CD14-positive monocyte (primary cell): Measurements from ENCODE around the gene TOR1AIP1. TPM values are rescaled to one million over a fixed set of nuclear protein-coding genes. Genes with fewer than 3 reads are reported as not detected.

Experiments
- DNase-seq, 3 donors: peaks; one replicate each; pipeline ENCODE4 v3.0.0-alpha.2; 2011 to 2022
- H2AFZ ChIP-seq: 2 replicates; pipeline ENCODE4 v1.6.0; 2012; ENCODE audit warnings: mild to moderate bottlenecking, low read depth, low read length, inconsistent platforms; ENCODE audit not compliant: insufficient read depth, poor library complexity, severe bottlenecking
- H3K27ac ChIP-seq, 2 donors: 1 replicate in 1 of 2; 2 replicates in 1 of 2; pipeline ENCODE4 v1.5.1; 2012 to 2013; ENCODE audit warnings: low read length in 2 of 2, control low read depth in 1 of 2, inconsistent platforms in 1 of 2, low read depth in 1 of 2, mild to moderate bottlenecking in 1 of 2
- H3K27me3 ChIP-seq, 2 donors: one replicate each; pipeline versions ENCODE4 v1.6.0 to v1.6.1; 2011 to 2013; ENCODE audit warnings: low read length in 2 of 2; ENCODE audit not compliant: control insufficient read depth in 2 of 2, insufficient read depth in 2 of 2
- H3K36me3 ChIP-seq, 2 donors: replicated peaks in 1 of 2; 1 replicate in 1 of 2; 2 replicates in 1 of 2; pipeline versions ENCODE4 v1.5.1 to v1.6.1; 2012 to 2013; ENCODE audit warnings: low read length in 2 of 2, control low read depth in 1 of 2, inconsistent platforms in 1 of 2, mild to moderate bottlenecking in 1 of 2; ENCODE audit not compliant: insufficient read depth in 2 of 2, control insufficient read depth in 1 of 2
- H3K4me1 ChIP-seq, 2 donors: 1 replicate in 1 of 2; 2 replicates in 1 of 2; pipeline versions ENCODE4 v1.5.1 to v1.6.1; 2012 to 2013; ENCODE audit warnings: low read length in 2 of 2, control low read depth in 1 of 2, inconsistent platforms in 1 of 2, mild to moderate bottlenecking in 1 of 2, moderate library complexity in 1 of 2; ENCODE audit not compliant: insufficient read depth in 2 of 2, control insufficient read depth in 1 of 2
- H3K4me2 ChIP-seq: replicated peaks from 2 replicates; pipeline ENCODE3; 2012; ENCODE audit warnings: low read length, moderate library complexity, mild to moderate bottlenecking; ENCODE audit not compliant: poor library complexity, severe bottlenecking; ENCODE audit errors: extremely low read depth
- H3K4me3 ChIP-seq, 3 experiments: fragments of 200-600 bp in 1 of 3; sonication (generic) in 1 of 3; replicated peaks in 1 of 3; 1 replicate in 2 of 3; 2 replicates in 1 of 3; pipeline ENCODE4 v1.5.1; 2011 to 2013; ENCODE audit warnings: low read length in 3 of 3, mild to moderate bottlenecking in 3 of 3, control low read depth in 2 of 3, low read depth in 2 of 3, inconsistent platforms in 1 of 3, moderate library complexity in 1 of 3
- H3K79me2 ChIP-seq: 2 replicates; pipeline ENCODE4 v1.6.0; 2012; ENCODE audit warnings: mild to moderate bottlenecking, control low read depth, inconsistent platforms, low read length, moderate library complexity; ENCODE audit not compliant: insufficient read depth
- H3K9ac ChIP-seq: 2 replicates; pipeline ENCODE4 v1.6.0; 2017; ENCODE audit warnings: low read length, mild to moderate bottlenecking; ENCODE audit not compliant: insufficient read depth, poor library complexity, severe bottlenecking
- H3K9me3 ChIP-seq, 2 donors: replicated peaks in 1 of 2; 1 replicate in 1 of 2; 2 replicates in 1 of 2; pipeline versions ENCODE4 v1.5.1 to v1.6.1; 2012 to 2013; ENCODE audit warnings: low read length in 2 of 2, control low read depth in 1 of 2; ENCODE audit not compliant: control insufficient read depth in 1 of 2, insufficient read depth in 1 of 2
- H4K20me1 ChIP-seq: 2 replicates; pipeline ENCODE4 v1.6.0; 2012; ENCODE audit warnings: mild to moderate bottlenecking, low read length, control low read depth, moderate library complexity; ENCODE audit not compliant: insufficient read depth
- H3K27ac Mint-ChIP-seq, 7 donors: one replicate each; pipeline ENCODE4 v1.8.0; 2020; ENCODE audit warnings: mild to moderate bottlenecking in 7 of 7, mixed read lengths in 7 of 7, moderate library complexity in 6 of 7, inconsistent platforms in 2 of 7
- H3K27me3 Mint-ChIP-seq, 3 donors: one replicate each; pipeline ENCODE4 v1.8.0; 2021 to 2022; ENCODE audit warnings: low read depth in 3 of 3, mild to moderate bottlenecking in 3 of 3, mixed read lengths in 3 of 3, moderate library complexity in 3 of 3, inconsistent platforms in 1 of 3
- H3K36me3 Mint-ChIP-seq, 2 donors: one replicate each; pipeline ENCODE4 v1.8.0; 2020; ENCODE audit warnings: mixed read lengths in 2 of 2, inconsistent platforms in 1 of 2, mild to moderate bottlenecking in 1 of 2
- H3K4me1 Mint-ChIP-seq: one replicate; pipeline ENCODE4 v1.8.0; 2020; ENCODE audit warnings: mild to moderate bottlenecking, mixed read lengths
- H3K4me3 Mint-ChIP-seq, 2 donors: one replicate each; pipeline ENCODE4 v1.8.0; 2020; ENCODE audit warnings: mild to moderate bottlenecking in 2 of 2, mixed read lengths in 2 of 2, moderate library complexity in 1 of 2
- H3K9me3 Mint-ChIP-seq, 7 donors: one replicate each; pipeline ENCODE4 v1.8.0; 2020 to 2022; ENCODE audit warnings: mixed read lengths in 7 of 7, mild to moderate bottlenecking in 6 of 7, moderate library complexity in 6 of 7, inconsistent platforms in 2 of 7
- CTCF ChIP-seq: fragments of 200-600 bp; IDR thresholded peaks from one replicate; pipeline ENCODE4 v1.8.0; 2022; ENCODE audit warnings: antibody characterized with exemption, mild to moderate bottlenecking
- WGBS: methylation state at CpG from one replicate; pipeline ENCODE4 v1.1.5; 2013; ENCODE audit warnings: missing lambda C conversion rate; ENCODE audit not compliant: insufficient coverage; 5-methylcytosine and 5-hydroxymethylcytosine counted together
- intact Hi-C, 2 donors: fragments of 100-400 bp; cut with micrococcal nuclease; formaldehyde crosslinking; loops; one replicate each; pipeline versions ENCODE4 v1.15.0 to v1.15.1; 2023
- polyA plus RNA-seq, 3 donors: library from polyadenylated mRNA; depleted of rRNA in 1 of 3; unstranded in 2 of 3; stranded (reverse) in 1 of 3; fragments of 300-500 nt in 2 of 3; fragments of >200 nt in 1 of 3; fragmentation: Illumina TruSeq in 2 of 3; gene quantifications; 1 replicate in 2 of 3; 2 replicates in 1 of 3; pipeline ENCODE4 v1.2.3, GENCODE V29; 2012 to 2021

The TOR1AIP1 gene
- polyA plus RNA-seq, 3 donors = 18.8 to 114 (median 77.5) TPM

GRCh38 chr1:179921472-179921871, 39.4 kb downstream of the TOR1AIP1 start:
- TF ChIP-seq CTCF = no peak
- no peak overlapping the region for H3K4me2 ChIP-seq
- peaks cover 46 to 56% of the 10 kb centered on the region in 2 donors for H3K36me3 ChIP-seq
- no peaks in the 10 kb centered on the region for H3K79me2 ChIP-seq
- DNase-seq = no peak
- H3K4me3 Mint-ChIP-seq = no peak overlapping the region
- no peak overlapping the region for H3K9ac ChIP-seq
- H2AFZ ChIP-seq = no peak overlapping the region
- H3K4me1 ChIP-seq = peaks cover 0 to 4% of the 10 kb centered on the region in 2 donors
- no peaks in the 10 kb centered on the region for H3K9me3 Mint-ChIP-seq
- no peaks in the 10 kb centered on the region for H3K27me3 Mint-ChIP-seq
- H3K36me3 Mint-ChIP-seq = peaks cover 37 to 53% of the 10 kb centered on the region in 2 donors
- peak overlapping the region in 2 of 7 donors; percentile 62 to 63 for H3K27ac Mint-ChIP-seq
- H4K20me1 ChIP-seq = peaks cover 4% of the 10 kb centered on the region
- no peaks in the 10 kb centered on the region for H3K9me3 ChIP-seq
- no peak overlapping the region for H3K27ac ChIP-seq
- no peak overlapping the region for H3K4me3 ChIP-seq
- intact Hi-C loops = no loop called here
- peaks cover 5% of the 10 kb centered on the region for H3K4me1 Mint-ChIP-seq
- no peaks in the 10 kb centered on the region for H3K27me3 ChIP-seq
- whole genome bisulfite sequencing = 88% methylated on average over 1 of the region's 1 CpG

GRCh38 chr1:179921981-179922872, 40.1 kb downstream of the TOR1AIP1 start:
- Histone ChIP-seq H3K9me3 (no peaks in the 10 kb centered on the region), H2AFZ (no peak overlapping the region), H3K9ac (no peak overlapping the region), H4K20me1 (peaks cover 4% of the 10 kb centered on the region), H3K4me1 (peaks cover 0 to 4% of the 10 kb centered on the region in 2 donors), H3K36me3 (peaks cover 40 to 48% of the 10 kb centered on the region in 2 donors), H3K27ac (peak overlapping the region in 1 of 2 donors; percentile 39), H3K79me2 (no peaks in the 10 kb centered on the region), H3K4me3 (no peak overlapping the region), H3K27me3 (no peaks in the 10 kb centered on the region), H3K4me2 (no peak overlapping the region)
- WGBS = no CpG with 5 or more reads among the region's 8 CpGs
- Mint-ChIP-seq H3K9me3 (no peaks in the 10 kb centered on the region), H3K4me3 (no peak overlapping the region), H3K4me1 (peaks cover 5% of the 10 kb centered on the region), H3K27me3 (no peaks in the 10 kb centered on the region), H3K27ac (peak overlapping the region in 1 of 7 donors; percentile 62), H3K36me3 (peaks cover 33 to 46% of the 10 kb centered on the region in 2 donors)
- no peak for TF ChIP-seq CTCF
- intact Hi-C loops = no loop called here
- no peak for DNase-seq
